SK-N-SH (cell line): Measurements from ENCODE around the gene NEGR1. TPM values are rescaled to one million over a fixed set of nuclear protein-coding genes. Genes with fewer than 3 reads are reported as not detected.

Experiments
- CTCF ChIA-PET: fragments of 300-600, 350-600 bp; formaldehyde crosslinking; extraction: SDS; loops from one replicate; lab custom pipeline; 2021; lab: Yijun Ruan, JAX
- POLR2A ChIA-PET: fragments of 350-600 bp; sonication (Branson Sonifier 250); formaldehyde crosslinking; extraction: SDS; loops from one replicate; lab custom pipeline; 2020; ENCODE audit warnings: antibody characterized with exemption, inconsistent platforms; lab: Yijun Ruan, JAX
- DNase-seq: peaks from one replicate; pipeline ENCODE4 v3.0.0; 2012
- H2AFZ ChIP-seq: fragments of 200-600 bp; sonication (generic); 2 replicates; pipeline ENCODE4 v1.8.1; 2016; ENCODE audit warnings: antibody characterized with exemption, mild to moderate bottlenecking, low read depth
- H3F3A ChIP-seq: fragments of 200-600 bp; sonication (generic); replicated peaks from 2 replicates; pipeline ENCODE3; 2016; ENCODE audit warnings: antibody characterized with exemption, mild to moderate bottlenecking; ENCODE audit not compliant: insufficient read depth
- H3K27ac ChIP-seq, 2 experiments: fragments of 200-500 bp in 1 of 2; fragments of 200-600 bp in 1 of 2; sonication (Bioruptor generic) in 1 of 2; sonication (generic), shearing (Covaris generic) in 1 of 2; 2 replicates each; pipeline versions ENCODE4 v1.5.1 to v1.6.1; 2014 to 2016; ENCODE audit warnings: low read depth in 2 of 2, inconsistent platforms in 1 of 2, low read length in 1 of 2, mild to moderate bottlenecking in 1 of 2, mixed read lengths in 1 of 2
- H3K27me3 ChIP-seq: fragments of 200-600 bp; sonication (generic), shearing (Covaris generic); 2 replicates; pipeline ENCODE4 v1.6.1; 2016; ENCODE audit warnings: mixed run types; ENCODE audit not compliant: insufficient read depth
- H3K36me3 ChIP-seq, 2 experiments: fragments of 200-500 bp in 1 of 2; fragments of 200-600 bp in 1 of 2; sonication (Bioruptor generic) in 1 of 2; sonication (generic) in 1 of 2; replicated peaks in 1 of 2; 2 replicates each; pipeline versions ENCODE3 to v1.5.1; 2014 to 2016; ENCODE audit warnings: low read length in 1 of 2, mild to moderate bottlenecking in 1 of 2; ENCODE audit not compliant: insufficient read depth in 2 of 2, control insufficient read depth in 1 of 2
- H3K4me1 ChIP-seq, 2 experiments: fragments of 200-500 bp in 1 of 2; fragments of 200-600 bp in 1 of 2; sonication (Bioruptor generic) in 1 of 2; sonication (generic), shearing (Covaris generic) in 1 of 2; 2 replicates each; pipeline versions ENCODE4 v1.5.1 to v1.6.1; 2014 to 2016; ENCODE audit warnings: low read depth in 1 of 2, low read length in 1 of 2, mixed run types in 1 of 2; ENCODE audit not compliant: insufficient read depth in 2 of 2, control insufficient read depth in 1 of 2
- H3K4me2 ChIP-seq: fragments of 200-600 bp; sonication (generic), shearing (Covaris generic); 2 replicates; pipeline ENCODE4 v1.6.1; 2017; ENCODE audit warnings: mixed run types
- H3K4me3 ChIP-seq, 2 experiments: fragments of 200-500 bp in 1 of 2; fragments of 200-600 bp in 1 of 2; sonication (Bioruptor generic) in 1 of 2; sonication (generic), shearing (Covaris generic) in 1 of 2; 2 replicates each; pipeline versions ENCODE4 v1.5.1 to v1.8.1; 2014 to 2016; ENCODE audit warnings: low read depth in 2 of 2, inconsistent platforms in 1 of 2, low read length in 1 of 2, mild to moderate bottlenecking in 1 of 2, mixed read lengths in 1 of 2, moderate library complexity in 1 of 2
- H3K79me2 ChIP-seq: fragments of 200-600 bp; sonication (generic); 2 replicates; pipeline ENCODE4 v1.8.1; 2017; ENCODE audit warnings: mild to moderate bottlenecking; ENCODE audit not compliant: insufficient read depth
- H3K9ac ChIP-seq: fragments of 200-600 bp; sonication (generic); 2 replicates; pipeline ENCODE4 v1.6.1; 2017; ENCODE audit warnings: mixed run types
- H3K9me2 ChIP-seq: fragments of 200-600 bp; sonication (generic); 2 replicates; pipeline ENCODE4 v1.6.1; 2017; ENCODE audit warnings: mixed run types
- H3K9me3 ChIP-seq: fragments of 200-600 bp; sonication (generic); 2 replicates; pipeline ENCODE4 v1.6.1; 2017; ENCODE audit warnings: mixed run types, mild to moderate bottlenecking, moderate library complexity
- H4K20me1 ChIP-seq: fragments of 200-600 bp; sonication (generic); 2 replicates; pipeline ENCODE4 v1.6.1; 2017; ENCODE audit warnings: mild to moderate bottlenecking, mixed run types; ENCODE audit not compliant: insufficient read depth
- EP300 ChIP-seq, 2 experiments: IDR thresholded peaks; 2 replicates each; pipeline versions ENCODE4 v1.4.0 to v1.6.1; 2012; ENCODE audit warnings: borderline replicate concordance in 1 of 2, low read depth in 1 of 2, low read length in 1 of 2
- EZH2phosphoT487 ChIP-seq: fragments of 200-600 bp; sonication (generic); IDR thresholded peaks from 2 replicates; pipeline ENCODE4 v1.6.1; 2017; ENCODE audit warnings: low read depth, mixed run types, mild to moderate bottlenecking, antibody characterized with exemption, moderate library complexity, borderline replicate concordance
- FOXJ3 ChIP-seq: sonication (generic); formaldehyde crosslinking; IDR thresholded peaks from 2 replicates; pipeline ENCODE4 v1.5.1; 2020; ENCODE audit warnings: mild to moderate bottlenecking, missing genetic modification reagents
- FOXM1 ChIP-seq: IDR thresholded peaks from 2 replicates; pipeline ENCODE4 v1.4.0; 2012; ENCODE audit warnings: low read depth, mild to moderate bottlenecking
- MEF2A ChIP-seq: IDR thresholded peaks from 2 replicates; pipeline ENCODE4 v1.4.0; 2012; ENCODE audit warnings: low read depth, borderline replicate concordance
- NFIC ChIP-seq: IDR thresholded peaks from 2 replicates; pipeline ENCODE4 v1.4.0; 2012; ENCODE audit warnings: borderline replicate concordance
- POLR2AphosphoS5 ChIP-seq: IDR thresholded peaks from 2 replicates; pipeline ENCODE4 v1.6.1; 2012; ENCODE audit warnings: low read depth, low read length
- RAD21 ChIP-seq: IDR thresholded peaks from 2 replicates; pipeline ENCODE4 v1.6.1; 2012; ENCODE audit warnings: mild to moderate bottlenecking, low read length
- REST ChIP-seq: IDR thresholded peaks from 2 replicates; pipeline ENCODE4 v1.6.1; 2012; ENCODE audit warnings: mild to moderate bottlenecking, low read depth, low read length, moderate library complexity
- RFX5 ChIP-seq: IDR thresholded peaks from 2 replicates; pipeline ENCODE4 v1.6.1; 2012; ENCODE audit warnings: mild to moderate bottlenecking, improper control_type of control experiment, low read length
- SIN3A ChIP-seq: IDR thresholded peaks from 2 replicates; pipeline ENCODE4 v1.6.1; 2012; ENCODE audit warnings: low read depth, mild to moderate bottlenecking, low read length, moderate library complexity, borderline replicate concordance
- TAF1 ChIP-seq: IDR thresholded peaks from 2 replicates; pipeline ENCODE4 v1.6.1; 2012; ENCODE audit warnings: low read depth, mild to moderate bottlenecking, low read length, moderate library complexity, borderline replicate concordance
- USF1 ChIP-seq: IDR thresholded peaks from 2 replicates; pipeline ENCODE4 v1.4.0; 2012; ENCODE audit warnings: low read depth, borderline replicate concordance
- WGBS: methylation state at CpG from one replicate; pipeline ENCODE4 v1.1.6; 2017; ENCODE audit warnings: low lambda C conversion rate; 5-methylcytosine and 5-hydroxymethylcytosine counted together
- polyA plus RNA-seq, 3 experiments: library from polyadenylated mRNA; depleted of rRNA; stranded (reverse); fragments of >200 nt; gene quantifications; 2 replicates each; pipeline ENCODE4 v1.2.3, GENCODE V29; 2012

NEGR1 gene
- polyA plus RNA-seq, 1 of the 3 experiments (the other 2 are of a cell fraction) = 0.21 TPM

GRCh38 chr1:71733121-71733520, 549.2 kb downstream of the NEGR1 start (continued):
- no peak for TF ChIP-seq REST
- no peak for TF ChIP-seq RFX5
- no peak for TF ChIP-seq NFIC
- TF ChIP-seq USF1 = no peak
- TF ChIP-seq TAF1 = no peak
- no peak for TF ChIP-seq FOXJ3
- TF ChIP-seq, all 33 proteins: peak for 0

DNA sequence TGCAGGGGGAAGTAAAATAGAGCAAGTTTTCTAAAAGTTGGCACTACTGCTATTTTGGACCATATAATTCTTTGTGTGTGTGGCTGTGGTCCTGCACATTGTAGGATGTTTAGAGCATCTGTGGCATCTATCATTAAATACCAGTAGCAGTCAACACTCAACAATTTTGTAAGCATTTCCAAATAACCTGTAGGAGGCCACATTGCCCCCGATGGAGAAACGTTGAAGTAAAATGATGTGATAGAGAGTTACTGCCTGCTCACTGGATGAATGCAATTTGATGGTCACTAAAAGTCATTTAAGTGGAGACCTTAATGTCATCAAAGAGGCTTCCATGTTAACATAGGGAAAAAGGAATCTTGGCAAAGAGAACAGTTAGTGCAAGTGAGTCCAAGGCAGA, 560.8 kb downstream of the NEGR1 start:
- H3K4me2 ChIP-seq = no peak overlapping the region
- no peaks in the 10 kb centered on the region for H3K79me2 ChIP-seq
- CTCF ChIA-PET = no interaction called here
- H3K9me2 ChIP-seq = no peaks in the 10 kb centered on the region
- no peaks in the 10 kb centered on the region for H3K27me3 ChIP-seq
- TF ChIP-seq REST (no peak), MEF2A (no peak), FOXJ3 (no peak), POLR2AphosphoS5 (no peak), RAD21 (no peak), FOXM1 (no peak), EP300 (IDR thresholded peaks at IDR 0.05; ENCODE audit: borderline replicate concordance in 1 of 2, low read depth in 1 of 2, low read length in 1 of 2) (no peak), TAF1 (no peak), NFIC (no peak), SIN3A (no peak), EZH2phosphoT487 (no peak)
- POLR2A ChIA-PET = no interaction called here
- no peak for DNase-seq
- no peaks in the 10 kb centered on the region for H3K36me3 ChIP-seq
- no peaks in the 10 kb centered on the region for H3K9me3 ChIP-seq
- H2AFZ ChIP-seq = no peak overlapping the region
- no peak overlapping the region for H3K27ac ChIP-seq
- no peaks in the 10 kb centered on the region for H3F3A ChIP-seq
- no peaks in the 10 kb centered on the region for H4K20me1 ChIP-seq
- no peaks in the 10 kb centered on the region for H3K4me1 ChIP-seq
- no peak overlapping the region for H3K9ac ChIP-seq
- WGBS = 27% methylated on average over 2 of the region's 2 CpGs
- no peak overlapping the region for H3K4me3 ChIP-seq
